Transverse colon (tissue), 4 donors: Measurements from ENCODE around the gene PBX1. TPM values are rescaled to one million over a fixed set of nuclear protein-coding genes. Genes with fewer than 3 reads are reported as not detected.

Experiments
- DNase-seq: peaks from one replicate; pipeline ENCODE4 v3.0.0-alpha.2; 2019
- H3K27ac ChIP-seq, 4 donors: fragments of 200-600 bp; sonication (generic); 2 replicates each; pipeline ENCODE4 v1.5.1; 2016 to 2018; ENCODE audit warnings: inconsistent platforms in 4 of 4
- H3K27me3 ChIP-seq: fragments of 200-600 bp; sonication (generic); 2 replicates; pipeline ENCODE4 v1.5.1; 2017; ENCODE audit warnings: inconsistent platforms
- H3K36me3 ChIP-seq, 4 donors: fragments of 200-600 bp; sonication (generic); 2 replicates each; pipeline ENCODE4 v1.5.1; 2017 to 2019; ENCODE audit warnings: inconsistent platforms in 4 of 4
- H3K4me1 ChIP-seq, 4 donors: fragments of 200-600 bp; sonication (generic); 2 replicates each; pipeline ENCODE4 v1.5.1; 2017 to 2020; ENCODE audit warnings: inconsistent platforms in 4 of 4
- H3K4me3 ChIP-seq, 4 donors: fragments of 200-600 bp; sonication (generic); 1 replicate in 1 of 4; 2 replicates in 3 of 4; pipeline versions ENCODE4 v1.5.1 to v1.6.1; 2017 to 2019; ENCODE audit warnings: inconsistent platforms in 4 of 4
- H3K9me3 ChIP-seq, 2 donors: fragments of 200-600 bp; sonication (generic); 2 replicates each; pipeline ENCODE4 v1.5.1; 2017 to 2019; ENCODE audit warnings: inconsistent platforms in 2 of 2
- EP300 ChIP-seq: sonication (generic); formaldehyde crosslinking; IDR thresholded peaks from one replicate; pipeline ENCODE4 v1.6.1; 2017; ENCODE audit warnings: antibody characterized with exemption, low read depth
- POLR2A ChIP-seq: fragments of 450-650 bp; IDR thresholded peaks from one replicate; pipeline ENCODE4 v1.6.1; 2016; ENCODE audit warnings: antibody characterized with exemption, mild to moderate bottlenecking, moderate library complexity
- POLR2AphosphoS5 ChIP-seq, 3 donors: sonication (generic); formaldehyde crosslinking; IDR thresholded peaks; one replicate each; pipeline ENCODE4 v1.6.1; 2016; ENCODE audit warnings: antibody characterized with exemption in 3 of 3
- WGBS, 2 donors: methylation state at CpG; one replicate each; pipeline ENCODE4 v1.1.5; 2018; ENCODE audit warnings: low coverage in 1 of 2; 5-methylcytosine and 5-hydroxymethylcytosine counted together
- in situ Hi-C, 4 donors: fragments of 200-750 bp; cut with MboI; loops; one replicate each; pipeline versions ENCODE4 v1.15.0 to v1.15.1; 2017; ENCODE audit warnings: low sequenced_read_pairs in 3 of 4, low pct_ligation_motif_present in 1 of 4, low pct_unique_long_range_greater_than_20kb in 1 of 4
- intact Hi-C: fragments of 100-400 bp; cut with DNase I; formaldehyde crosslinking; loops from one replicate; pipeline ENCODE4 v1.15.1; 2023; ENCODE audit warnings: low total_unique reads
- total RNA-seq, 4 donors: library from RNA; depleted of rRNA; stranded (reverse); fragments of >200 nt; gene quantifications; one replicate each; pipeline ENCODE4 v1.1.0, GENCODE V29; 2016
- TF ChIP-seq, protein P1 (sequence below), 5 experiments: fragments of 200-600 bp in 3 of 5; fragments of 450-650 bp in 2 of 5; sonication (generic) in 3 of 5; IDR thresholded peaks; 1 replicate in 2 of 5; 2 replicates in 3 of 5; pipeline ENCODE4 v1.5.1; 2016 to 2017; ENCODE audit warnings: antibody characterized with exemption in 5 of 5, inconsistent platforms in 3 of 5, mild to moderate bottlenecking in 2 of 5, moderate library complexity in 1 of 5

Gene PBX1
- total RNA-seq, 4 donors from 2014 or later: 46.8 to 77.2 (median 50.7) TPM

- Histone ChIP-seq H3K27ac (peak overlapping the region; percentile 87 to 89 (median 87)), H3K9me3 (no peaks in the 10 kb centered on the region), H3K4me3 (peak overlapping the region; percentile 43 to 90 (median 72)), H3K36me3 (no peaks in the 10 kb centered on the region), H3K27me3 (no peaks in the 10 kb centered on the region), H3K4me1 (peaks cover 0 to 38% (median 1%) of the 10 kb centered on the region in 4 donors)
- no peak for DNase-seq
- 0 to 2% methylated on average over 1 of the region's 1 CpG for WGBS, 2 donors
- intact Hi-C loops (no loop called here), in situ Hi-C loops (loop anchor here in 1 of 4 donors (10.0 kb wide), 1 partner anchor 223 kb away; no protein-coding TSS in a partner anchor)
- TF ChIP-seq EP300: no peak
- TF ChIP-seq POLR2AphosphoS5 (IDR thresholded peaks at IDR 0.05): no peak
- TF ChIP-seq, protein P1, sequence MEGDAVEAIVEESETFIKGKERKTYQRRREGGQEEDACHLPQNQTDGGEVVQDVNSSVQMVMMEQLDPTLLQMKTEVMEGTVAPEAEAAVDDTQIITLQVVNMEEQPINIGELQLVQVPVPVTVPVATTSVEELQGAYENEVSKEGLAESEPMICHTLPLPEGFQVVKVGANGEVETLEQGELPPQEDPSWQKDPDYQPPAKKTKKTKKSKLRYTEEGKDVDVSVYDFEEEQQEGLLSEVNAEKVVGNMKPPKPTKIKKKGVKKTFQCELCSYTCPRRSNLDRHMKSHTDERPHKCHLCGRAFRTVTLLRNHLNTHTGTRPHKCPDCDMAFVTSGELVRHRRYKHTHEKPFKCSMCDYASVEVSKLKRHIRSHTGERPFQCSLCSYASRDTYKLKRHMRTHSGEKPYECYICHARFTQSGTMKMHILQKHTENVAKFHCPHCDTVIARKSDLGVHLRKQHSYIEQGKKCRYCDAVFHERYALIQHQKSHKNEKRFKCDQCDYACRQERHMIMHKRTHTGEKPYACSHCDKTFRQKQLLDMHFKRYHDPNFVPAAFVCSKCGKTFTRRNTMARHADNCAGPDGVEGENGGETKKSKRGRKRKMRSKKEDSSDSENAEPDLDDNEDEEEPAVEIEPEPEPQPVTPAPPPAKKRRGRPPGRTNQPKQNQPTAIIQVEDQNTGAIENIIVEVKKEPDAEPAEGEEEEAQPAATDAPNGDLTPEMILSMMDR (IDR thresholded peaks at IDR 0.05): no peak
- TF ChIP-seq POLR2A: no peak
These were observed 2.5 kb downstream of the PBX1 start for GRCh38 chr1:164561472-164561871.

DNA sequence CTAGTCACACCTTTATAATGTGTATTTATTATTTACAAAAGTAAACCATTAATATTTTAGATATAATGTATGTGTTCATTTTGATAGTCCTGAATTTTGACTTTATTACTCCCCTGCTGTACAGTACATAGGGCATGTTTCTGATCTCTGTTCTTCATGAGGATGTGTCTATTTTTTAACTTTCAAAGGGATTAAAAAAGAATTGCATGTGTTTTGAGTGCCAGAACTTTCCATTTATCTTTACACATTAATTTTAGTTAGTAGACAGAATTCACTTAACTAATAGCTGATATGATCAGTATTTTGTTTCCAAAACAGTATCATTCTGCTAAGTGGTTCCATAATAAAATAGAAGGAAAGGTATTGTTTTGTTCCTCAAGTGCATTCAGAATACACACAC is 3.1 kb downstream of the PBX1 start:
- peak overlapping the region in 3 of 4 donors; percentile 58 to 90 (median 86) for H3K4me3 ChIP-seq
- peak overlapping the region; percentile 87 to 89 (median 87) for H3K27ac ChIP-seq
- no peaks in the 10 kb centered on the region for H3K36me3 ChIP-seq
- no peaks in the 10 kb centered on the region for H3K27me3 ChIP-seq
- intact Hi-C loops (no loop called here), in situ Hi-C loops (loop anchor here in 1 of 4 donors (10.0 kb wide), 1 partner anchor 223 kb away; no protein-coding TSS in a partner anchor)
- no peaks in the 10 kb centered on the region for H3K9me3 ChIP-seq
- no peak for TF ChIP-seq EP300
- TF ChIP-seq, protein P1 (IDR thresholded peaks at IDR 0.05): no peak
- no peak for TF ChIP-seq POLR2AphosphoS5 (IDR thresholded peaks at IDR 0.05)
- no peak for TF ChIP-seq POLR2A
- peaks cover 0 to 44% (median under 1%) of the 10 kb centered on the region in 4 donors for H3K4me1 ChIP-seq
- no peak for DNase-seq

DNA sequence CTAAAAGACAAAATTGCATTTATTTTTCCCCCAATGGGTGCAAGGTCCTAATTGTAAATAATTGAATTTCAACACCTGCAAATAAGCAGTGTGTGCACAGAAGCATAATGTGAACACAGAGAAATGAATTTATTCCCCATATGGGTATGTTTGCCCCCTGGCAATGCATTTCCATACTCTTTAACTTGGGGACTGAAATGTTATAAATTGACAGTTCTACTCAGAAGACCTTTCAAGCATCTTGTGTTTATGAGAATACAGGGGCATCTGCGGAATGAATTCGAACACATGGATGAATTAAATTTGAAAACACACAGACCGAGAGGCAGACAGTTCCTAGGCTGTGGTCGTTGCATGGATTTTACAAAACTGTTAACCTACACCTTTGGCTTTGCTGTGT is 3.5 kb downstream of the PBX1 start:
- no peak for DNase-seq
- Histone ChIP-seq H3K36me3 (no peaks in the 10 kb centered on the region), H3K27ac (peak overlapping the region; percentile 87 to 89 (median 87)), H3K9me3 (no peaks in the 10 kb centered on the region), H3K27me3 (no peaks in the 10 kb centered on the region), H3K4me1 (peaks cover 0 to 46% (median 0%) of the 10 kb centered on the region in 4 donors), H3K4me3 (peak overlapping the region; percentile 2 to 90 (median 54))
- intact Hi-C loops: no loop called here
- 29 to 48% methylated on average over 4 of the region's 4 CpGs for WGBS, 2 donors
- TF ChIP-seq, protein P1 (IDR thresholded peaks at IDR 0.05): no peak
- no peak for TF ChIP-seq POLR2AphosphoS5 (IDR thresholded peaks at IDR 0.05)
- TF ChIP-seq EP300: no peak
- no peak for TF ChIP-seq POLR2A
- in situ Hi-C loops: loop anchor here in 1 of 4 donors (10.0 kb wide), 1 partner anchor 222 kb away; no protein-coding TSS in a partner anchor

DNA sequence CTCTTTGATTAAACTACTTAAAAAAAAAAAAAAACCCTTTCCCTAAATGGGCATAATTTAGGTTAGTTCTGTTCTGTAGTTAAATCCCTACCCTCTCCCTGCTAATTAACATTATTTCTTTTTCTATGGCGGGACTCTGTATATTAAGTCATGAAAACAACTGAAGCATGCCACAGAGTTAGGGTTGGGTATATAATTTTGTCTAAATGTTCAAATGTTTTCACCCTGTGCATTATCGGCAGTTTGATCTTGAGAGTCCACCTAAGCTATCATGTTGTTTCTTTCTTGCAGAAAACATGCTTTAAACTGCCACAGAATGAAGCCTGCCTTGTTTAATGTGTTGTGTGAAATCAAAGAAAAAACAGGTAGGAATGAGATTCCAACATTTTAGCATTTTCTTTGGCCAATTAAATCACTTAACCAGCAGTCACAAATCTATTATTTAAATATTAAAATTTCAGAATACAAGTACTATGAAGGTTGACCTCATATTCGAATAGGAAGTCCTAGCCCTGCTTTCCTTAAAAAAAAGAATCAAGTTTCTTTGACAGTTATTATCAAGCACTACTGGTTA is 4.0 kb downstream of the PBX1 start:
- in situ Hi-C loops: loop anchor here in 1 of 4 donors (10.0 kb wide), 1 partner anchor 222 kb away; no protein-coding TSS in a partner anchor
- H3K36me3 ChIP-seq: no peaks in the 10 kb centered on the region

More for the DNA sequence above, 4.0 kb downstream of the PBX1 start:
- intact Hi-C loops: no loop called here
- peaks cover 0 to 47% (median 0%) of the 10 kb centered on the region in 4 donors for H3K4me1 ChIP-seq
- DNase-seq: no peak
- TF ChIP-seq, protein P1 (IDR thresholded peaks at IDR 0.05): no peak
- TF ChIP-seq POLR2AphosphoS5 (IDR thresholded peaks at IDR 0.05) (no peak), POLR2A (no peak), EP300 (no peak)
- H3K4me3 ChIP-seq: peak overlapping the region; percentile 2 to 90 (median 54)
- no peaks in the 10 kb centered on the region for H3K27me3 ChIP-seq
- H3K9me3 ChIP-seq: no peaks in the 10 kb centered on the region
- peak overlapping the region; percentile 87 to 89 (median 87) for H3K27ac ChIP-seq
- 27 to 53% methylated on average over 3 of the region's 3 CpGs for WGBS, 2 donors
